GM12878 (cell line): Measurements from ENCODE around the gene THOC7. TPM values are rescaled to one million over a fixed set of nuclear protein-coding genes. Genes with fewer than 3 reads are reported as not detected.
A peak's percentile ranks its signal among the peaks of the same experiment; 100 is the strongest.

ENCODE experiments used
- BACH1 ChIP-seq: fragments of 450-650 bp; IDR thresholded peaks from 2 replicates; pipeline ENCODE4 v1.6.1; 2017; ENCODE audit warnings: mild to moderate bottlenecking, borderline replicate concordance
- BHLHE40 ChIP-seq, 2 experiments: fragments of 450-650 bp in 1 of 2; IDR thresholded peaks; 2 replicates each; pipeline ENCODE4 v1.6.1; 2011 to 2017; ENCODE audit warnings: low read depth in 2 of 2, borderline replicate concordance in 1 of 2, improper control_type of control experiment in 1 of 2, low read length in 1 of 2, mild to moderate bottlenecking in 1 of 2
- CREB1 ChIP-seq: IDR thresholded peaks from 2 replicates; pipeline ENCODE4 v1.6.1; 2012; ENCODE audit warnings: low read depth, mild to moderate bottlenecking, inconsistent platforms
- DPF2 ChIP-seq: fragments of 450-650 bp; IDR thresholded peaks from 2 replicates; pipeline ENCODE4 v1.6.1; 2017; ENCODE audit warnings: mild to moderate bottlenecking
- EED ChIP-seq: sonication (generic); IDR thresholded peaks from 2 replicates; pipeline ENCODE4 v1.6.1; 2016; ENCODE audit warnings: antibody characterized with exemption, low read depth
- FOXK2 ChIP-seq: fragments of 450-650 bp; IDR thresholded peaks from 2 replicates; pipeline ENCODE4 v1.6.1; 2017; ENCODE audit warnings: mild to moderate bottlenecking, moderate library complexity
- GATAD2B ChIP-seq: fragments of 450-650 bp; conservative IDR thresholded peaks from 2 replicates; pipeline ENCODE4 v1.6.1; 2017; ENCODE audit warnings: low read depth, mild to moderate bottlenecking, moderate library complexity
- IKZF1 ChIP-seq: fragments of 450-650 bp; conservative IDR thresholded peaks from 2 replicates; pipeline ENCODE4 v1.6.1; 2017; ENCODE audit warnings: antibody characterized with exemption, mild to moderate bottlenecking
- KLF5 ChIP-seq: fragments of 450-650 bp; IDR thresholded peaks from 2 replicates; pipeline ENCODE4 v1.6.1; 2014; ENCODE audit warnings: mild to moderate bottlenecking; ENCODE audit not compliant: partially characterized antibody
- LARP7 ChIP-seq: fragments of 450-650 bp; IDR thresholded peaks from 2 replicates; pipeline ENCODE4 v1.6.1; 2017; ENCODE audit warnings: mild to moderate bottlenecking
- MEF2B ChIP-seq: fragments of 450-650 bp; IDR thresholded peaks from 2 replicates; pipeline ENCODE4 v1.6.1; 2018; ENCODE audit warnings: mild to moderate bottlenecking, moderate library complexity; ENCODE audit not compliant: partially characterized antibody, poor library complexity, severe bottlenecking
- MXI1 ChIP-seq: fragments of 150-350 bp; IDR thresholded peaks from 2 replicates; pipeline ENCODE4 v1.6.1; 2011; ENCODE audit warnings: low read depth, mild to moderate bottlenecking, inconsistent platforms, low read length, improper control_type of control experiment
- NFXL1 ChIP-seq: fragments of 450-650 bp; IDR thresholded peaks from 2 replicates; pipeline ENCODE4 v1.6.1; 2017; ENCODE audit warnings: antibody characterized with exemption, mild to moderate bottlenecking, borderline replicate concordance
- NR2C1 ChIP-seq: fragments of 450-650 bp; IDR thresholded peaks from 2 replicates; pipeline ENCODE4 v1.6.1; 2017; ENCODE audit warnings: antibody characterized with exemption, mild to moderate bottlenecking, moderate library complexity
- NR2F1 ChIP-seq: fragments of 450-650 bp; conservative IDR thresholded peaks from 2 replicates; pipeline ENCODE4 v1.6.1; 2017; ENCODE audit warnings: mild to moderate bottlenecking
- NRF1 ChIP-seq: conservative IDR thresholded peaks from 2 replicates; pipeline ENCODE4 v1.6.1; 2011; ENCODE audit warnings: mild to moderate bottlenecking, low read depth, low read length, improper control_type of control experiment
- POLR2A ChIP-seq: IDR thresholded peaks from 2 replicates; pipeline ENCODE4 v1.6.1; 2011; ENCODE audit warnings: low read depth, mild to moderate bottlenecking, low read length
- POLR2AphosphoS5 ChIP-seq: IDR thresholded peaks from 2 replicates; pipeline ENCODE4 v1.6.1; 2011; ENCODE audit warnings: mild to moderate bottlenecking, low read length, inconsistent platforms
- RB1 ChIP-seq: fragments of 450-650 bp; formaldehyde crosslinking; IDR thresholded peaks from 2 replicates; pipeline ENCODE4 v1.6.1; 2017; ENCODE audit warnings: mild to moderate bottlenecking, borderline replicate concordance
- SMARCA5 ChIP-seq: fragments of 450-650 bp; IDR thresholded peaks from 2 replicates; pipeline ENCODE4 v1.6.1; 2017; ENCODE audit warnings: mild to moderate bottlenecking
- TAF1 ChIP-seq: IDR thresholded peaks from 2 replicates; pipeline ENCODE4 v1.6.1; 2011; ENCODE audit warnings: mild to moderate bottlenecking, low read depth, low read length, borderline replicate concordance
- ZNF217 ChIP-seq: fragments of 450-650 bp; IDR thresholded peaks from 2 replicates; pipeline ENCODE4 v1.6.1; 2017; ENCODE audit warnings: antibody characterized with exemption, mild to moderate bottlenecking
- ZNF274 ChIP-seq: IDR thresholded peaks from one replicate; pipeline ENCODE4 v1.8.0; 2011; ENCODE audit not compliant: insufficient read length, insufficient read depth
- ZSCAN29 ChIP-seq: fragments of 450-650 bp; IDR thresholded peaks from 2 replicates; pipeline ENCODE4 v1.6.1; 2017; ENCODE audit warnings: mild to moderate bottlenecking, moderate library complexity
- polyA plus RNA-seq, 11 experiments: library from polyadenylated mRNA; depleted of rRNA in 4 of 11; unstranded in 6 of 11; stranded (reverse) in 5 of 11; fragments of >200 nt; fragmentation: Nextera tagmentation in 4 of 11; fragmentation: Illumina TruSeq in 1 of 11; extraction: Ambion mirVana in 4 of 11; extraction: Trizol in 1 of 11; gene quantifications; 1 replicate in 1 of 11; 2 replicates in 10 of 11; pipeline versions ENCODE4 v1.2.1 to v1.2.3, GENCODE V29; 2011 to 2016; ENCODE audit warnings: inconsistent platforms in 2 of 11, missing spikeins in 2 of 11, low read depth in 1 of 11
- total RNA-seq, 4 experiments: library from RNA; depleted of rRNA in 3 of 4; stranded (reverse); fragments of >200 nt in 3 of 4; fragmentation: Illumina TruSeq in 1 of 4; extraction: Trizol in 1 of 4; gene quantifications; 2 replicates each; pipeline versions ENCODE4 v1.2.1 to v1.2.3, GENCODE V29; 2013 to 2021
- TF ChIP-seq, protein P1 (sequence below): fragments of 450-650 bp; IDR thresholded peaks from 2 replicates; pipeline ENCODE4 v1.6.1; 2017; ENCODE audit warnings: mild to moderate bottlenecking, moderate library complexity
- TF ChIP-seq, protein P2 (sequence below): IDR thresholded peaks from 2 replicates; pipeline ENCODE4 v1.6.1; 2011; ENCODE audit warnings: low read depth, mild to moderate bottlenecking, low read length, moderate library complexity, borderline replicate concordance; ENCODE audit errors: extremely low read depth
- TF ChIP-seq, protein P3 (sequence below): fragments of 450-650 bp; IDR thresholded peaks from 2 replicates; pipeline ENCODE4 v1.6.1; 2017; ENCODE audit warnings: low read depth, mild to moderate bottlenecking, moderate library complexity

The THOC7 gene
- total and polyA plus RNA-seq, 10 of the 15 experiments (the other 5 are each of a cell fraction or from before 2014, with no cell fraction given): 61.7 to 269 (median 138) TPM

DNA sequence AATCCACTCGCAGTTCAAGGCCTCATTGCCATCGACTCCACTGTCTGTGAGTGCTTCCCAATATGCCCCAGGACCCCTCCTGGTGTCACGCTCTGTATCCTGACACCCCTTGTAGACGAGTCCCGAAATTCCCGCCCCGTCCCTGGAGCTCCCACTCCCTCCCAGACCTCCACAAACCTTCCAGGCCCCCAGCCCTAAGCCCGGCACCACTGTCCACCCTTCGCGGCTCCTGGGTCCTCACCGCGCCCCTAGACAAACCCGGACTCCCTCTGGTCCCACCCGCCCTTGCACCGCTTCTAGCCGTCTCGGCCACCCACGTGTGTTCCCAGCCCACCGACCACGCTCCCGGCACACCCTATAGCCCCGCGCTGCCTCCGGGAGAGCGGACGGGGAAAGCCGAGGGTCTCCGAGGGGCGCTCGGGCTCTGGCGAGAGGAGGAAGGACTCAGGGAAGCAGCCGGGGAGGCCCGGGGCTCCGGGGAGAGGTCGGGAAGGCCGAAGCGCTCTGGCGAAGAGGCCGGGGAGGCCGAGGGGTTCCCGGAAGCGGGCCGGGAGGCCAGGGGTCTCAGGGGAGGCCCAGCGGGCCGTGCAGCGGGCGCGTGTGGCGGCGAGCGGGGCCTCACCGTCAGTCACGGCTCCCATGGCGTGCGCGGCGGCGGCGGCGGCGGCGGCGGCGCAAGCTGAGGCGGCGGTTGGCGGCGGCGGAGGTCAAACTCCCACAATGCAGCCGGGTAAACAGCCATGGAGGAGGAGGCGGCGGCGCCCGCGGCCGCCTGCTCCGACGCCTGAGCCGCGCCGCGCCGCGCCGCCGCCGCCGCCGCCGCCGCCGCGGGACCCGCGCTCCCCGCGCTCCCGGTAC is at the start of gene THOC7, which contains the start of gene ATXN7 (continued):
- TF ChIP-seq, protein P1, sequence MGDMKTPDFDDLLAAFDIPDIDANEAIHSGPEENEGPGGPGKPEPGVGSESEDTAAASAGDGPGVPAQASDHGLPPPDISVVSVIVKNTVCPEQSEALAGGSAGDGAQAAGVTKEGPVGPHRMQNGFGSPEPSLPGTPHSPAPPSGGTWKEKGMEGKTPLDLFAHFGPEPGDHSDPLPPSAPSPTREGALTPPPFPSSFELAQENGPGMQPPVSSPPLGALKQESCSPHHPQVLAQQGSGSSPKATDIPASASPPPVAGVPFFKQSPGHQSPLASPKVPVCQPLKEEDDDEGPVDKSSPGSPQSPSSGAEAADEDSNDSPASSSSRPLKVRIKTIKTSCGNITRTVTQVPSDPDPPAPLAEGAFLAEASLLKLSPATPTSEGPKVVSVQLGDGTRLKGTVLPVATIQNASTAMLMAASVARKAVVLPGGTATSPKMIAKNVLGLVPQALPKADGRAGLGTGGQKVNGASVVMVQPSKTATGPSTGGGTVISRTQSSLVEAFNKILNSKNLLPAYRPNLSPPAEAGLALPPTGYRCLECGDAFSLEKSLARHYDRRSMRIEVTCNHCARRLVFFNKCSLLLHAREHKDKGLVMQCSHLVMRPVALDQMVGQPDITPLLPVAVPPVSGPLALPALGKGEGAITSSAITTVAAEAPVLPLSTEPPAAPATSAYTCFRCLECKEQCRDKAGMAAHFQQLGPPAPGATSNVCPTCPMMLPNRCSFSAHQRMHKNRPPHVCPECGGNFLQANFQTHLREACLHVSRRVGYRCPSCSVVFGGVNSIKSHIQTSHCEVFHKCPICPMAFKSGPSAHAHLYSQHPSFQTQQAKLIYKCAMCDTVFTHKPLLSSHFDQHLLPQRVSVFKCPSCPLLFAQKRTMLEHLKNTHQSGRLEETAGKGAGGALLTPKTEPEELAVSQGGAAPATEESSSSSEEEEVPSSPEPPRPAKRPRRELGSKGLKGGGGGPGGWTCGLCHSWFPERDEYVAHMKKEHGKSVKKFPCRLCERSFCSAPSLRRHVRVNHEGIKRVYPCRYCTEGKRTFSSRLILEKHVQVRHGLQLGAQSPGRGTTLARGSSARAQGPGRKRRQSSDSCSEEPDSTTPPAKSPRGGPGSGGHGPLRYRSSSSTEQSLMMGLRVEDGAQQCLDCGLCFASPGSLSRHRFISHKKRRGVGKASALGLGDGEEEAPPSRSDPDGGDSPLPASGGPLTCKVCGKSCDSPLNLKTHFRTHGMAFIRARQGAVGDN: peak; percentile 75
- TF ChIP-seq POLR2A: peak; percentile 81
- peak; percentile 74 for TF ChIP-seq DPF2
- TF ChIP-seq ZNF274: no peak
- peak; percentile 28; the same call in 1 of the 2 replicates for TF ChIP-seq TAF1
- peak; percentile 66 for TF ChIP-seq SMARCA5
- no peak for TF ChIP-seq KLF5
- TF ChIP-seq IKZF1: peak; percentile 83
- TF ChIP-seq POLR2AphosphoS5: no peak
- peak; percentile 96 for TF ChIP-seq GATAD2B
- TF ChIP-seq, protein P2, sequence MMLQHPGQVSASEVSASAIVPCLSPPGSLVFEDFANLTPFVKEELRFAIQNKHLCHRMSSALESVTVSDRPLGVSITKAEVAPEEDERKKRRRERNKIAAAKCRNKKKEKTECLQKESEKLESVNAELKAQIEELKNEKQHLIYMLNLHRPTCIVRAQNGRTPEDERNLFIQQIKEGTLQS: no peak
- peak; percentile 62 for TF ChIP-seq MEF2B
- TF ChIP-seq EED: 0 out of 2 replicates have a peak, but pooled peaks have one; percentile 21
- no peak for TF ChIP-seq FOXK2
- peak; percentile 87 for TF ChIP-seq RB1
- TF ChIP-seq MXI1: 0 out of 2 replicates have a peak, but pooled peaks have one; percentile 65
- peak; percentile 72 for TF ChIP-seq LARP7
- TF ChIP-seq, protein P3, sequence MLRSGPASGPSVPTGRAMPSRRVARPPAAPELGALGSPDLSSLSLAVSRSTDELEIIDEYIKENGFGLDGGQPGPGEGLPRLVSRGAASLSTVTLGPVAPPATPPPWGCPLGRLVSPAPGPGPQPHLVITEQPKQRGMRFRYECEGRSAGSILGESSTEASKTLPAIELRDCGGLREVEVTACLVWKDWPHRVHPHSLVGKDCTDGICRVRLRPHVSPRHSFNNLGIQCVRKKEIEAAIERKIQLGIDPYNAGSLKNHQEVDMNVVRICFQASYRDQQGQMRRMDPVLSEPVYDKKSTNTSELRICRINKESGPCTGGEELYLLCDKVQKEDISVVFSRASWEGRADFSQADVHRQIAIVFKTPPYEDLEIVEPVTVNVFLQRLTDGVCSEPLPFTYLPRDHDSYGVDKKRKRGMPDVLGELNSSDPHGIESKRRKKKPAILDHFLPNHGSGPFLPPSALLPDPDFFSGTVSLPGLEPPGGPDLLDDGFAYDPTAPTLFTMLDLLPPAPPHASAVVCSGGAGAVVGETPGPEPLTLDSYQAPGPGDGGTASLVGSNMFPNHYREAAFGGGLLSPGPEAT: no peak
- peak in 1 of 2 experiments; percentile 76; a peak in 2 of 4 replicates for TF ChIP-seq BHLHE40 (IDR thresholded peaks at IDR 0.05; ENCODE audit: borderline replicate concordance in 1 of 2, low read depth in 2 of 2, low read length in 1 of 2)
- TF ChIP-seq NFXL1: peak; percentile 75
- TF ChIP-seq NR2C1: peak; percentile 73
- peak; percentile 81 for TF ChIP-seq BACH1
- peak; percentile 94 for TF ChIP-seq NR2F1
- 0 out of 2 replicates have a peak, but pooled peaks have one; percentile 26 for TF ChIP-seq ZSCAN29
- no peak for TF ChIP-seq CREB1
- no peak for TF ChIP-seq NRF1
- peak; percentile 24; the same call in 1 of the 2 replicates for TF ChIP-seq ZNF217
